Epithelial cell of esophagus (primary cell): Measurements from ENCODE around the gene KCNQ1OT1.

Experiments used
- DNase-seq: peaks from one replicate; pipeline ENCODE4 v3.0.0; 2010; ENCODE audit warnings: low read depth
- H3K4me3 ChIP-seq: 2 replicates; pipeline ENCODE4 v1.5.1; 2011; ENCODE audit warnings: mild to moderate bottlenecking, low read length, control low read depth
- TF ChIP-seq, protein P1 (sequence below): IDR thresholded peaks from 2 replicates; pipeline ENCODE4 v1.5.1; 2011; ENCODE audit warnings: low read depth, mild to moderate bottlenecking, low read length, control low read depth, inconsistent platforms; ENCODE audit not compliant: insufficient read depth; ENCODE audit errors: missing control alignments

Gene KCNQ1OT1

DNA sequence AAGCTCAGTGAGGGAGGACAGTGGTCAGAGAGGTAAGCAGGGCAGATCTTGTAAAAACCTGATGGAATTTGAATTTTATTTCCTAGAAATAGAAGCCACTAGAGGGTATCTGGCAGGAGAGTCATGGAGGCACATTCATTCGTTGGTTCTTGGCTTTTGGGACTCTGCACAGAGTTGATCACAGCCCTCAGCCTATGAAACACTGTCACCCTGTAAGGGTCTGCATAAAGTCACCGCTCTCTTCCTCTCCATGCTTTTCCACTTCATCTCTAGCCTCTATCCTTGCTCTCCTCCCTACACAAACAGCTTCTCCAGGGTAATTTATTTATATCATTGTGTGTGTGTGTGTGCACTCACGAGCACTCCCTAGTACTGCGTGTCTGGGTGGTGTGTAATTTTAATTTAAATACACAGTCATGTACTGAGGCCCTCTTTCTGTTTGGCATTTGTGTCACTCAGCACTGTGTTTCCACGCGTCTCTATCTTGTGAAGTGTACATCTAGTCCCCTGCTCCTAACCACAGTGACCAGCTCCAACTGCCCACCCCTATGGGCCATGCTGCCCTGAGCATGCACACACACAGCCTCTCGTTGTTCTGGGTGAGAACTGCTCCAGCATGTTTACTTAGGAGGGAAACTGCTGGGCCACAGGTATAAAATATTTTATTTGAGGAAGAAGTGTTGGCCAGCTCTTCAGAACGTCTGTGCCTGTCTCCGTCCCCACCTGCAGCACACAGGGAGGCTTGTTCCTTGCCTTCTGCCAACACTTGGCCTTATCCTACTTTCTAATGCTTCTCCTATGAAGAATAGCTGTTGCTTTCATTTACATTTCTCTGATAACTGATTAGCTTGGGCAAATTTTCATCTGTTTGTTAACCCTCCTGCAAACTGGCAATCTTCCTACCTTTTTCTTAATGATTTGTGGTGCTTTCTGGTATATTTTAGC is 4.5 kb downstream of the KCNQ1OT1 start:
- no peak overlapping the region for H3K4me3 ChIP-seq
- TF ChIP-seq, protein P1, sequence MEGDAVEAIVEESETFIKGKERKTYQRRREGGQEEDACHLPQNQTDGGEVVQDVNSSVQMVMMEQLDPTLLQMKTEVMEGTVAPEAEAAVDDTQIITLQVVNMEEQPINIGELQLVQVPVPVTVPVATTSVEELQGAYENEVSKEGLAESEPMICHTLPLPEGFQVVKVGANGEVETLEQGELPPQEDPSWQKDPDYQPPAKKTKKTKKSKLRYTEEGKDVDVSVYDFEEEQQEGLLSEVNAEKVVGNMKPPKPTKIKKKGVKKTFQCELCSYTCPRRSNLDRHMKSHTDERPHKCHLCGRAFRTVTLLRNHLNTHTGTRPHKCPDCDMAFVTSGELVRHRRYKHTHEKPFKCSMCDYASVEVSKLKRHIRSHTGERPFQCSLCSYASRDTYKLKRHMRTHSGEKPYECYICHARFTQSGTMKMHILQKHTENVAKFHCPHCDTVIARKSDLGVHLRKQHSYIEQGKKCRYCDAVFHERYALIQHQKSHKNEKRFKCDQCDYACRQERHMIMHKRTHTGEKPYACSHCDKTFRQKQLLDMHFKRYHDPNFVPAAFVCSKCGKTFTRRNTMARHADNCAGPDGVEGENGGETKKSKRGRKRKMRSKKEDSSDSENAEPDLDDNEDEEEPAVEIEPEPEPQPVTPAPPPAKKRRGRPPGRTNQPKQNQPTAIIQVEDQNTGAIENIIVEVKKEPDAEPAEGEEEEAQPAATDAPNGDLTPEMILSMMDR, result no peak
- no peak for DNase-seq

DNA sequence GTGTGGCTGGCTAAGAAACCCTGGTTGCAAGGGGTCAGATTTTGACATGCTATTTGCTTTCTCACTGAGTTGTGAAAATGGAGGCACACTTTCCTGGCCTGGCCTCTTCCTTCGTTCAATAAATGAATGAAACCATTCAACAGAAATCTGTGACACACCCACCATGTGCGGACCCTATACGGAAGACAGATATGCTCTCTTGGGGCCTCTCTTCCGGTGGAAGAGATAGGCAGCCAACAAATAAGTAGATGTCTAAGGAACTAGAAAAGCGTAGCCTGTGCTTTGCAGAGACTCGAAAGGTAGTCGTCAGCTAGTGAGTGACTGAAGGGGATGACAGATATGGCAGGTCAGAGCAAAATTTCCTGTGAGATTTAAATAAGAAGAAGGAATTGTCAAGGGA is 5.3 kb downstream of the KCNQ1OT1 start:
- no peak overlapping the region for H3K4me3 ChIP-seq
- no peak for DNase-seq
- TF ChIP-seq, protein P1, result no peak

DNA sequence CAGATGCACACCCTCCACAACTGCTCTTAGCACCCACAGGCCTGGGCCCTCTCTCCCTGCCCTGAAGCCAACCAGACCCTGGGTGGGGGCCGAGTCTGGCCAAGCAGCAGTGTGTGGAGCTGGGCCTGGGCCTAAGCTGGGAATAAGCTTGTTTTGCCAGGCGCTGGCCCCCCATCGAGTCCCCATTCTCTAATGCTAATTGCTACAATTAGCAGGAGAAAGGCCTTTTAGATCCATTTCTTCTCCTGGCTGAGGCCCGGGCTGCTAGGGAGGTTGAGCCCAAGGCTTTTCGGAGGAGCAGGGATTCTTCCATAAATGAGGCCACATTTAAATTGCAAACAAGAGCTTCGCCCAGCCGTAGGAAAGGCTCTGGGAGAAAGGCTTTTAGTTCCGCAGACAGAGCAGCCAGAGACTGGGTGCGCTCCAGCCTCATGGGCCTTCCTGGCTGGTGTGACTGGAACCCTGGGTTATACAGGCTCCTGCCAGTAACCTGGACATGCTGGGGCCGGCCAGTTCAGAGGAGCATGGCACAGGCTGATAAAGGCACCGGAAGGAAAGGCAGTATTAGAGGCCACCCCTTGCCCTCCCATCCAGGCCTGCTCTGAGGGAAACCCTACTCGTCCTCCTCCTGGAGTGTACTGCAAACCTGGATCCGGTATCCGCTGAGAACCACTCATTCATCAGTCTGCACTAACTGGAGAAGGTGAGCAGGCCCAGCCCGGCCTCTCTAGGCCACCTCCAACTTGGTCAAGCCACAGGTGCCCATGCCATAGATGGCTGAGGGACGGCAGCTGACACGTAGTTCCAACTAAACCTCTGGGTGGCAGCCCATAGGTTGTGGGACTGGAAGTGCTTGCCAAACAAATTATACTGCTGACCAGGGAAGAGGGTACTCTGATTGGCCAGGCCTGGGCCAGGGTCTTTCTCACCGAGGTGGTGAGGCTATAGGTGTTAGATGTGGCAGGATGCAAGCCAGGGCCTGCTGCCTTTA is 6.2 kb downstream of the KCNQ1OT1 start:
- TF ChIP-seq, protein P1, result no peak
- H3K4me3 ChIP-seq, result no peak overlapping the region
- no peak for DNase-seq

DNA sequence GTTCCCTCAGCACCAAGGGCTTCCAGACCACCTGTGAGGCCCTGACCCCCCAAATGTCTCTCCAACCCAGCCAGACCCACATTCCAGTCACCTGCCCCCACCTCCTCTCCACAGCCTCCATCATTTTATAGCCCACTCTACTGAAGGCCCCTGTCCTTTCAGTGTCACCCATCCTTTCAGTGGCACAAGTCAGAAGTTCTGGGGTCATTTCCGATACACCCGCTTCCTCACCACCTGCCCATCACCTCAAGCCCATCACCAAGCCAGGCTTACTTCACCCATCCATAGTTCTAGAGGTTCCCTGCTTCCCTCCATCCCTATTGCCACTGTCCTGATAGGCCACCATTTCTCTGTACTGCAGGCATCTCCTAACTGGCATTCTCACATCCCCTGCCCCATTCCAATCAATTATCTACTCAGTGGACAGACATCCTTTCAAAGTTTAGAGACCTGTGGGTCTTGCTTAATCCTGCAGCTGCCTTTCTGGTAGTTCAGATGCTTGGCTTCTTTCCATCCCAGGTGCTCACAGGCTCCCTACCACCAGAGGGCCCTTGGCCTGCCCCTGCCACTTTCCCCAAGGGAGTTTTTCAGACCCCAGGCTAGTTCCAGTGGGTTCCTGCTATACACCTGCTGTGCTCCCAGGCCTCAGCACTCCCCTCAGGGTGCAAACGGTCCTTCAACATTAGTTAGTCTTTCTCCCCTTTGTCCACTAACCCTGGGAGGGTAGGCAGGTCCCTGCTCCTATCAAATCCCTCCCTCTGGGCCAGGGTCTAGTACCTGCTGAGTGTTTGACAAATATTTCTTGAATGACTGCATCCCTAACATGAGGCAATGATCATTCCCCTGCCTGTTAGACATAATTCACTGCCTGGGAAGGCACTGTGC is 7.6 kb downstream of the KCNQ1OT1 start:
- TF ChIP-seq, protein P1, result peak; percentile 57
- no peak overlapping the region for H3K4me3 ChIP-seq
- peak; percentile 37 for DNase-seq

DNA sequence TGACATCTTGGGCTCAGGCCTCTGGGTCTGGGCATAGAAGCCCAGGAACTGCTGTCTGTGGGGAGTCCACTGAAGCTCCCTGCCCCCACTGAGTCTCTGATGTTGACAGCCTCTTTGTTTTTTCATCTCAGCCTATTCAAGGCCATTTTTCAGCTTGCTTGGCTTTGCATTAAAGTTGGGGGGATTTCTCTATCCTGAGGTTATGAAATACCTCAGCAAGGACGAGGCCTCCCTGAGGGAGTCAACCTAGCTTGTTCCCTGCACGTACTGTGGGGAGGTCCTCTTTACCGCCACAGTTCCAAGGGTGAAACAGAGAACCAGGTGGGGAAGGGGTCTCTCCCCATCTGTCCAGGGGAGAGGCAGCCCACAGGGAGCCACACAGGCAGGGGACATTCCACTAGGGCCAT is 8.4 kb downstream of the KCNQ1OT1 start:
- no peak for DNase-seq
- H3K4me3 ChIP-seq, result no peak overlapping the region
- TF ChIP-seq, protein P1, result no peak
